H9 (cell line): ENCODE data around the gene RCAN1. TPM values are rescaled to one million over a fixed set of nuclear protein-coding genes. Genes with fewer than 3 reads are reported as not detected.

Experiments used
- DNase-seq: peaks from one replicate; pipeline ENCODE4 v3.0.0-alpha.2; 2017
- H2AFZ ChIP-seq: one replicate; pipeline ENCODE4 v1.6.1; 2013; ENCODE audit warnings: mild to moderate bottlenecking, low read length, control low read depth, moderate library complexity
- H2AK5ac ChIP-seq: 2 replicates; pipeline ENCODE4 v1.6.1; 2013; ENCODE audit warnings: low read length, control low read depth, mixed read lengths; ENCODE audit not compliant: insufficient read length
- H2BK120ac ChIP-seq: one replicate; pipeline ENCODE4 v1.6.1; 2013; ENCODE audit warnings: low read depth, mild to moderate bottlenecking, low read length, control low read depth, inconsistent platforms; ENCODE audit not compliant: poor library complexity, severe bottlenecking
- H2BK12ac ChIP-seq: 2 replicates; pipeline ENCODE4 v1.6.1; 2013; ENCODE audit warnings: low read length, control low read depth, mixed read lengths, low read depth; ENCODE audit not compliant: insufficient read length
- H2BK15ac ChIP-seq: 2 replicates; pipeline ENCODE4 v1.6.1; 2013; ENCODE audit warnings: low read depth, low read length, control low read depth
- H2BK20ac ChIP-seq: one replicate; pipeline ENCODE4 v1.6.1; 2013; ENCODE audit warnings: low read depth, mild to moderate bottlenecking, low read length, control low read depth, inconsistent platforms; ENCODE audit not compliant: poor library complexity, severe bottlenecking
- H2BK5ac ChIP-seq: 2 replicates; pipeline ENCODE4 v1.6.1; 2013; ENCODE audit warnings: low read length, control low read depth, mixed read lengths; ENCODE audit not compliant: insufficient read length
- H3K14ac ChIP-seq: 2 replicates; pipeline ENCODE4 v1.6.1; 2013; ENCODE audit warnings: low read length, control low read depth; ENCODE audit not compliant: insufficient read depth
- H3K18ac ChIP-seq: 2 replicates; pipeline ENCODE4 v1.6.1; 2013; ENCODE audit warnings: low read depth, mild to moderate bottlenecking, mixed read lengths, low read length, control low read depth; ENCODE audit not compliant: insufficient read length
- H3K23ac ChIP-seq: 2 replicates; pipeline ENCODE4 v1.6.1; 2013; ENCODE audit warnings: low read length, control low read depth, mixed read lengths, low read depth; ENCODE audit not compliant: insufficient read length
- H3K23me2 ChIP-seq: 2 replicates; pipeline ENCODE4 v1.6.1; 2013; ENCODE audit warnings: low read depth, mild to moderate bottlenecking, mixed read lengths, low read length, control low read depth; ENCODE audit not compliant: insufficient read length, poor library complexity, severe bottlenecking
- H3K27ac ChIP-seq: 2 replicates; pipeline ENCODE4 v1.5.1; 2013; ENCODE audit warnings: low read length, control low read depth, mixed read lengths, low read depth; ENCODE audit not compliant: insufficient read length
- H3K27me3 ChIP-seq: 2 replicates; pipeline ENCODE4 v1.6.1; 2013; ENCODE audit warnings: low read length, control low read depth, inconsistent platforms; ENCODE audit not compliant: insufficient read depth
- H3K4ac ChIP-seq: 2 replicates; pipeline ENCODE4 v1.6.1; 2013; ENCODE audit warnings: low read depth, mild to moderate bottlenecking, control low read depth, inconsistent platforms, low read length, moderate library complexity
- H3K4me1 ChIP-seq: 2 replicates; pipeline ENCODE4 v1.6.1; 2013; ENCODE audit warnings: low read length, control low read depth, inconsistent platforms; ENCODE audit not compliant: insufficient read depth
- H3K4me2 ChIP-seq: 2 replicates; pipeline ENCODE4 v1.6.1; 2013; ENCODE audit warnings: low read length, control low read depth, mixed read lengths; ENCODE audit not compliant: insufficient read length, insufficient read depth
- H3K56ac ChIP-seq: 2 replicates; pipeline ENCODE4 v1.6.1; 2013; ENCODE audit warnings: low read depth, mild to moderate bottlenecking, mixed read lengths, low read length, control low read depth; ENCODE audit not compliant: insufficient read length
- H3K79me1 ChIP-seq: 2 replicates; pipeline ENCODE4 v1.6.1; 2013; ENCODE audit warnings: low read depth, mild to moderate bottlenecking, moderate library complexity, low read length, control low read depth, inconsistent platforms; ENCODE audit not compliant: insufficient read depth, poor library complexity, severe bottlenecking
- H3K79me2 ChIP-seq: 2 replicates; pipeline ENCODE4 v1.6.1; 2013; ENCODE audit warnings: low read length, control low read depth, inconsistent platforms; ENCODE audit not compliant: insufficient read depth
- H3K9ac ChIP-seq: 2 replicates; pipeline ENCODE4 v1.6.1; 2013; ENCODE audit warnings: low read length, control low read depth, mixed read lengths; ENCODE audit not compliant: insufficient read length; ENCODE audit errors: extremely low read depth
- H3K9me3 ChIP-seq: one replicate; pipeline ENCODE4 v1.6.1; 2013; ENCODE audit warnings: low read depth, low read length, inconsistent platforms; ENCODE audit not compliant: control insufficient read depth
- H3T11ph ChIP-seq: one replicate; pipeline ENCODE4 v1.6.1; 2013; ENCODE audit warnings: mild to moderate bottlenecking, low read length, control low read depth, inconsistent platforms
- H4K20me1 ChIP-seq: one replicate; pipeline ENCODE4 v1.6.1; 2013; ENCODE audit not compliant: control insufficient read depth, insufficient read length, insufficient read depth
- H4K5ac ChIP-seq: 2 replicates; pipeline ENCODE4 v1.6.1; 2013; ENCODE audit warnings: low read depth, mild to moderate bottlenecking, mixed read lengths, low read length, control low read depth; ENCODE audit not compliant: insufficient read length
- H4K8ac ChIP-seq: replicated peaks from 2 replicates; pipeline ENCODE4 v1.6.1; 2013; ENCODE audit warnings: low read length, control low read depth, mixed read lengths, low read depth; ENCODE audit not compliant: insufficient read length
- H4K91ac ChIP-seq: 2 replicates; pipeline ENCODE4 v1.6.1; 2013; ENCODE audit warnings: low read depth, mild to moderate bottlenecking, moderate library complexity, mixed read lengths, low read length, control low read depth; ENCODE audit not compliant: insufficient read length
- H3K27ac Mint-ChIP-seq, 3 experiments: 2 replicates in 2 of 3; 3 replicates in 1 of 3; pipeline ENCODE4 v1.8.0; 2020 to 2021; ENCODE audit warnings: mixed read lengths in 3 of 3, mild to moderate bottlenecking in 1 of 3, moderate library complexity in 1 of 3
- H3K27me3 Mint-ChIP-seq: 2 replicates; pipeline ENCODE4 v1.8.0; 2021; ENCODE audit warnings: low read depth, mild to moderate bottlenecking, moderate library complexity, mixed read lengths
- H3K36me3 Mint-ChIP-seq, 3 experiments: 2 replicates in 2 of 3; 3 replicates in 1 of 3; pipeline ENCODE4 v1.8.0; 2020 to 2021; ENCODE audit warnings: low read depth in 3 of 3, mixed read lengths in 3 of 3; ENCODE audit not compliant: insufficient read depth in 1 of 3
- H3K4me1 Mint-ChIP-seq, 2 experiments: 2 replicates each; pipeline ENCODE4 v1.8.0; 2020; ENCODE audit warnings: mixed read lengths in 2 of 2
- H3K4me3 Mint-ChIP-seq, 2 experiments: 2 replicates in 1 of 2; 3 replicates in 1 of 2; pipeline ENCODE4 v1.8.0; 2020 to 2021; ENCODE audit warnings: mild to moderate bottlenecking in 2 of 2, mixed read lengths in 2 of 2, moderate library complexity in 1 of 2
- H3K9me3 Mint-ChIP-seq, 2 experiments: 2 replicates in 1 of 2; 3 replicates in 1 of 2; pipeline ENCODE4 v1.8.0; 2020; ENCODE audit warnings: mild to moderate bottlenecking in 2 of 2, mixed read lengths in 2 of 2, moderate library complexity in 1 of 2
- WGBS: extraction: QIAGEN DNeasy Blood & Tissue Kit; methylation state at CpG from one replicate; pipeline ENCODE4 v1.1.7; 2013; ENCODE audit warnings: missing lambda C conversion rate, low lambda C conversion rate, mixed read lengths; ENCODE audit not compliant: insufficient read length; ENCODE audit errors: extremely low coverage; 5-methylcytosine and 5-hydroxymethylcytosine counted together
- total RNA-seq: library from RNA; stranded (reverse); gene quantifications from 2 replicates; pipeline ENCODE4 v1.2.1, GENCODE V29; 2021
- TF ChIP-seq, protein P1 (sequence below): fragments of 200-600 bp; sonication (generic); conservative IDR thresholded peaks from 3 replicates; pipeline ENCODE4 v1.8.0; 2021; ENCODE audit warnings: antibody characterized with exemption, mild to moderate bottlenecking

The RCAN1 gene
- total RNA-seq, 1 experiment from 2014 or later, result 7.0 TPM

- Mint-ChIP-seq H3K4me3 (no peak overlapping the region; a peak in 1 of 5 replicates), H3K4me1 (peaks cover 10 to 11% of the 10 kb centered on the region in 2 experiments), H3K36me3 (no peaks in the 10 kb centered on the region), H3K27ac (no peak overlapping the region), H3K27me3 (no peaks in the 10 kb centered on the region; the same call in 1 of the 2 replicates), H3K9me3 (no peaks in the 10 kb centered on the region)
- H2BK15ac ChIP-seq, result no peak overlapping the region
- H3K27ac ChIP-seq, result no peak overlapping the region
- H3K79me2 ChIP-seq, result no peaks in the 10 kb centered on the region
- H3K27me3 ChIP-seq, result no peaks in the 10 kb centered on the region
- no peak overlapping the region for H3K23ac ChIP-seq
- no peak overlapping the region for H3K14ac ChIP-seq
- no peaks in the 10 kb centered on the region for H3K23me2 ChIP-seq
- no peak overlapping the region for H2BK5ac ChIP-seq
- H3K18ac ChIP-seq, result no peak overlapping the region
- H3K4me1 ChIP-seq, result no peaks in the 10 kb centered on the region
- H3T11ph ChIP-seq, result no peak overlapping the region
- H2BK120ac ChIP-seq, result no peak overlapping the region
- no peaks in the 10 kb centered on the region for H4K20me1 ChIP-seq
- no peak for DNase-seq
- no CpG with 5 or more reads among the region's 10 CpGs for WGBS
- H4K91ac ChIP-seq, result no peak overlapping the region
- H2AK5ac ChIP-seq, result no peak overlapping the region
- TF ChIP-seq, protein P1, sequence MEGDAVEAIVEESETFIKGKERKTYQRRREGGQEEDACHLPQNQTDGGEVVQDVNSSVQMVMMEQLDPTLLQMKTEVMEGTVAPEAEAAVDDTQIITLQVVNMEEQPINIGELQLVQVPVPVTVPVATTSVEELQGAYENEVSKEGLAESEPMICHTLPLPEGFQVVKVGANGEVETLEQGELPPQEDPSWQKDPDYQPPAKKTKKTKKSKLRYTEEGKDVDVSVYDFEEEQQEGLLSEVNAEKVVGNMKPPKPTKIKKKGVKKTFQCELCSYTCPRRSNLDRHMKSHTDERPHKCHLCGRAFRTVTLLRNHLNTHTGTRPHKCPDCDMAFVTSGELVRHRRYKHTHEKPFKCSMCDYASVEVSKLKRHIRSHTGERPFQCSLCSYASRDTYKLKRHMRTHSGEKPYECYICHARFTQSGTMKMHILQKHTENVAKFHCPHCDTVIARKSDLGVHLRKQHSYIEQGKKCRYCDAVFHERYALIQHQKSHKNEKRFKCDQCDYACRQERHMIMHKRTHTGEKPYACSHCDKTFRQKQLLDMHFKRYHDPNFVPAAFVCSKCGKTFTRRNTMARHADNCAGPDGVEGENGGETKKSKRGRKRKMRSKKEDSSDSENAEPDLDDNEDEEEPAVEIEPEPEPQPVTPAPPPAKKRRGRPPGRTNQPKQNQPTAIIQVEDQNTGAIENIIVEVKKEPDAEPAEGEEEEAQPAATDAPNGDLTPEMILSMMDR, result no peak
- H4K5ac ChIP-seq, result no peak overlapping the region
- no peak overlapping the region for H3K56ac ChIP-seq
- no peaks in the 10 kb centered on the region for H3K9me3 ChIP-seq
- no peak overlapping the region for H3K4ac ChIP-seq
- no peaks in the 10 kb centered on the region for H3K79me1 ChIP-seq
- no peak overlapping the region for H2AFZ ChIP-seq
- no peak overlapping the region for H2BK20ac ChIP-seq
- no peak overlapping the region for H4K8ac ChIP-seq
- H2BK12ac ChIP-seq, result no peak overlapping the region
- no peak overlapping the region for H3K4me2 ChIP-seq
- H3K9ac ChIP-seq, result no peak overlapping the region
Observed at GRCh38 chr21:34514576-34515115, 100.3 kb downstream of the RCAN1 start.
